Smooth muscle cell (in vitro differentiated cells): ENCODE data around the gene NRXN3. TPM values are rescaled to one million over a fixed set of nuclear protein-coding genes. Genes with fewer than 3 reads are reported as not detected.

ENCODE experiments used
- DNase-seq: peaks from one replicate; lab custom pipeline; 2025; ENCODE audit not compliant: unreplicated experiment; lab: John Stamatoyannopoulos, UW
- H2AFZ ChIP-seq: fragments of 200-600 bp; sonication (generic); 2 replicates; pipeline ENCODE4 v1.6.0; 2016; ENCODE audit warnings: antibody characterized with exemption, low read depth, mild to moderate bottlenecking
- H3F3A ChIP-seq: fragments of 200-600 bp; sonication (generic); 2 replicates; pipeline ENCODE4 v1.6.0; 2017; ENCODE audit warnings: antibody characterized with exemption, low read depth
- H3K27ac ChIP-seq: fragments of 200-600 bp; sonication (generic); 2 replicates; pipeline ENCODE4 v1.5.1; 2016; ENCODE audit warnings: low read depth, mild to moderate bottlenecking
- H3K27me3 ChIP-seq: fragments of 200-600 bp; sonication (generic); 2 replicates; pipeline ENCODE4 v1.6.1; 2016; ENCODE audit warnings: low read depth, mild to moderate bottlenecking
- H3K36me3 ChIP-seq: fragments of 200-600 bp; sonication (generic); 2 replicates; pipeline ENCODE4 v1.5.1; 2016; ENCODE audit warnings: low read depth
- H3K4me1 ChIP-seq: fragments of 200-600 bp; sonication (generic); 2 replicates; pipeline ENCODE4 v1.5.1; 2016; ENCODE audit warnings: low read depth
- H3K4me2 ChIP-seq: fragments of 200-600 bp; sonication (generic); 2 replicates; pipeline ENCODE4 v1.6.0; 2016; ENCODE audit warnings: mild to moderate bottlenecking
- H3K4me3 ChIP-seq: fragments of 200-600 bp; sonication (generic); 2 replicates; pipeline ENCODE4 v1.5.1; 2016; ENCODE audit warnings: mild to moderate bottlenecking
- H3K79me2 ChIP-seq: fragments of 200-600 bp; sonication (generic); 2 replicates; pipeline ENCODE4 v1.6.0; 2016; ENCODE audit warnings: low read depth, mild to moderate bottlenecking
- H3K9ac ChIP-seq: fragments of 200-600 bp; sonication (generic); 2 replicates; pipeline ENCODE4 v1.6.0; 2016; ENCODE audit warnings: low read depth
- H3K9me3 ChIP-seq: fragments of 200-600 bp; sonication (generic); replicated peaks from 2 replicates; pipeline ENCODE4 v1.5.1; 2016; ENCODE audit warnings: low read depth
- H4K20me1 ChIP-seq: fragments of 200-600 bp; sonication (generic); 2 replicates; pipeline ENCODE4 v1.6.0; 2016; ENCODE audit warnings: low read depth
- CTCF ChIP-seq: fragments of 200-600 bp; sonication (generic); IDR thresholded peaks from 2 replicates; pipeline ENCODE4 v1.5.1; 2017; ENCODE audit warnings: borderline replicate concordance, mild to moderate bottlenecking, antibody characterized with exemption; ENCODE audit not compliant: insufficient read depth, poor library complexity, severe bottlenecking
- WGBS: methylation state at CpG from one replicate; pipeline ENCODE4 v1.1.7; 2016; ENCODE audit warnings: low lambda C conversion rate; 5-methylcytosine and 5-hydroxymethylcytosine counted together
- polyA plus RNA-seq: library from polyadenylated mRNA; unstranded; fragments of >200 nt; fragmentation: Nextera tagmentation; extraction: Ambion mirVana; gene quantifications from 2 replicates; pipeline ENCODE4 v1.2.1, GENCODE V29; 2016
- total RNA-seq: library from RNA; depleted of rRNA; stranded (reverse); fragments of >200 nt; gene quantifications from 2 replicates; pipeline ENCODE4 v1.2.3, GENCODE V29; 2014

Gene NRXN3
- total and polyA plus RNA-seq, 2 experiments from 2014 or later = 1.2 to 7.0 TPM

GRCh38 chr14:79295385-79295784 lies 1125.2 kb downstream of the NRXN3 start:
- no peak overlapping the region for H2AFZ ChIP-seq
- H4K20me1 ChIP-seq = no peaks in the 10 kb centered on the region
- no peak overlapping the region for H3K9ac ChIP-seq
- H3K4me1 ChIP-seq = peaks cover 3% of the 10 kb centered on the region
- H3K4me2 ChIP-seq = no peak overlapping the region
- no peaks in the 10 kb centered on the region for H3K79me2 ChIP-seq
- TF ChIP-seq CTCF = no peak
- no peaks in the 10 kb centered on the region for H3K27me3 ChIP-seq
- no peaks in the 10 kb centered on the region for H3K36me3 ChIP-seq
- H3F3A ChIP-seq = no peaks in the 10 kb centered on the region
- H3K9me3 ChIP-seq = no peaks in the 10 kb centered on the region
- no peak overlapping the region for H3K27ac ChIP-seq
- DNase-seq = no peak
- no peak overlapping the region for H3K4me3 ChIP-seq

GRCh38 chr14:79298373-79298772 lies 1128.2 kb downstream of the NRXN3 start:
- Histone ChIP-seq H3K9ac (no peak overlapping the region), H2AFZ (no peak overlapping the region), H3K27ac (no peak overlapping the region), H3K36me3 (no peaks in the 10 kb centered on the region), H3K79me2 (no peaks in the 10 kb centered on the region), H3F3A (no peaks in the 10 kb centered on the region), H4K20me1 (no peaks in the 10 kb centered on the region), H3K4me2 (no peak overlapping the region), H3K4me1 (peaks cover 3% of the 10 kb centered on the region), H3K27me3 (no peaks in the 10 kb centered on the region), H3K9me3 (no peaks in the 10 kb centered on the region), H3K4me3 (no peak overlapping the region)
- no peak for DNase-seq
- 81% methylated on average over 4 of the region's 4 CpGs for WGBS
- TF ChIP-seq CTCF = no peak

- Histone ChIP-seq H3K79me2 (no peaks in the 10 kb centered on the region), H3K27me3 (no peaks in the 10 kb centered on the region), H4K20me1 (no peaks in the 10 kb centered on the region), H3K4me1 (no peaks in the 10 kb centered on the region), H2AFZ (no peak overlapping the region), H3K9ac (no peak overlapping the region), H3K36me3 (no peaks in the 10 kb centered on the region), H3K9me3 (no peaks in the 10 kb centered on the region), H3K27ac (no peak overlapping the region), H3K4me3 (no peak overlapping the region), H3K4me2 (no peak overlapping the region), H3F3A (no peaks in the 10 kb centered on the region)
- no peak for TF ChIP-seq CTCF
- WGBS = 57% methylated on average over 1 of the region's 1 CpG
- no peak for DNase-seq
These were observed 1129.0 kb downstream of the NRXN3 start for GRCh38 chr14:79299162-79299561.

- Histone ChIP-seq H3K4me3 (no peak overlapping the region), H3K9ac (no peak overlapping the region), H3K27ac (no peak overlapping the region), H4K20me1 (no peaks in the 10 kb centered on the region), H3K4me1 (no peaks in the 10 kb centered on the region), H3K27me3 (peaks cover 9% of the 10 kb centered on the region), H3K9me3 (no peaks in the 10 kb centered on the region), H3K4me2 (no peak overlapping the region), H2AFZ (no peak overlapping the region), H3F3A (no peaks in the 10 kb centered on the region), H3K79me2 (no peaks in the 10 kb centered on the region), H3K36me3 (no peaks in the 10 kb centered on the region)
- DNase-seq = no peak
- TF ChIP-seq CTCF = no peak
These were observed 1134.1 kb downstream of the NRXN3 start for GRCh38 chr14:79304279-79304678.
